Measurements from ENCODE around the gene CA4.

The CA4 gene

DNA sequence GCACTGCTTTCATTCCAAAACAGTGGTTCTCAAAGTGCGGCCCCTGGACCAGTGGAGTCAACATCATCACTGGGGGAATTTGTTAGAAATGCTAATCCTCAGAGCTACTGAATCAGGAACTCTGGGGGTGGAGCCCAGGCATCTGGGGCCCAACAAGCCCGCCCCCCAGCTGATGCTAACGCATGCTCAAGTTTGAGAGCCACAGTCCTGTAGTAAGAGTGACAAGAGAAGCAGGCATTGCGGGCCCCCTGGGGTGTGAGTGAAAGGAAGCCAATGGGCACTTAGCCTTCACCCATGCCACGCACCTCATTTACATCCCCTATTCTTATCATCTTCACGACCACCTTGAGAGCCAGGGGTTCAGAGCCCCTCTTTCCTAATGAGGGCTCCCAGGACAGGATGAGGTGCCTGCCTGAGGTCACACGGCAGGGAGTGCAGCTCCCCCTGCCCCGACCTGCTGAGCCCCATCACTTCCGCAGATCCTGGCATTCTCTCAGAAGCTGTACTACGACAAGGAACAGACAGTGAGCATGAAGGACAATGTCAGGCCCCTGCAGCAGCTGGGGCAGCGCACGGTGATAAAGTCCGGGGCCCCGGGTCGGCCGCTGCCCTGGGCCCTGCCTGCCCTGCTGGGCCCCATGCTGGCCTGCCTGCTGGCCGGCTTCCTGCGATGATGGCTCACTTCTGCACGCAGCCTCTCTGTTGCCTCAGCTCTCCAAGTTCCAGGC, 9.1 kb downstream of the CA4 start:
- no peak for TF ChIP-seq ZNF274 (IDR thresholded peaks at IDR 0.05; ENCODE audit: low read depth, low read length)
- no peak overlapping the region for H3K4me3 ChIP-seq (ENCODE audit: low read length)

DNA sequence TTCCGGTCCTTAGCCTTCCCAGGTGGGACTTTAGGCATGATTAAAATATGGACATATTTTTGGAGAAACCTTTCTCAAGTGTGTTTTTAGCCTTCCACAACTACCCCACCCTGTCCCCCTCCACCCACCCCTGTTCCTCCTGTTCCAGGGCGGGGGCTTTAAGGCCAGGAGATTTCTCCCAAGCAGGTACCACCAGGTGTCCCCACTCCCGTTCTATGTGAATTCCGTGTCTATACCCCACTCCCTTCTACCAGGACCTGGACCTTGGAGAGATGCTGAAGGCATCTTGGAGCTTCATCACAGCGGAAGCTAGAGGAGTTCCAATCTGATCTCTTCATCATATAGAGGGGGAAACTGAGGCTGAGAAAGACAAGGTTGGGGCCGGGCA, 9.7 kb downstream of the CA4 start:
- no peak for TF ChIP-seq ZNF274 (IDR thresholded peaks at IDR 0.05; ENCODE audit: low read depth, low read length)
- no peak overlapping the region for H3K4me3 ChIP-seq (ENCODE audit: low read length)

- no peak for TF ChIP-seq ZNF274 (IDR thresholded peaks at IDR 0.05; ENCODE audit: low read depth, low read length)
- H3K4me3 ChIP-seq (ENCODE audit: low read length) = no peak overlapping the region
Measured at GRCh38 chr17:60160829-60161501, 11.2 kb downstream of the CA4 start.

DNA sequence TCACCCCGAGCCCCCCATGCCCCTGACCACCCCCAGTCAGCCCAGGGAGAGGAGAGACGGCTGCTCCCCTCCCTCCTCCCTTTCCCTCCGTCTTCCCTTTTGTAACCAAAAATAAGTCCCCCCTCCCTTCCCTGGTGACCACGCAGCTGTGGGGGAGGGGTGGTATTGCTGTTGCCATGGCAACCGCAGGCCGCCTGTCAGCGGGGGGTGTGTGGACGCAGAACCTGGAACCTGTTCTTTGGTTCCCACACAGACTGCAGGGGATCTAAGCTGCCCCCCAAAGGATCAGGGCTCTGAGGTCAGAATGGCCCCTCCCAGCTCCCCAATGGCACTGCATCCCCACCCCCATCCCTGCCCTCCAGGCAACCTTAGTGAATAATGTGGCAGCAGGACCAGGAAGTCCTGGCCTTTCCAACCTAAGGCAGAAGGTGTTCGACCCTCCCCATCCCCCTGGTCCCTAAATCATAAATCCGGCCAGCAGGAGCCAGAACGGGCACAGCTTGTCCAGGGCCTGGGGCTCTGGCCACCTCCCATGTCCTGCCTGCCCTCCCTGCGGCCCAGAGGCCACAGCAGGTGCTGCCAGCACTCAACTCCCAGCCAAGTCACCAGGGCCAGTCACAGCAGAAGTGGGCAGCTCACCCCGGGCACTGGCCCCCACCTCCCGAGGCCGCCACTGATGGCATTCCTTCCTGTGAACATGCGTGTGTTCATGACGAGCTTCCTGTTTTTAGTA, 12.0 kb downstream of the CA4 start:
- no peak for TF ChIP-seq ZNF274 (IDR thresholded peaks at IDR 0.05; ENCODE audit: low read depth, low read length)
- no peak overlapping the region for H3K4me3 ChIP-seq (ENCODE audit: low read length)

DNA sequence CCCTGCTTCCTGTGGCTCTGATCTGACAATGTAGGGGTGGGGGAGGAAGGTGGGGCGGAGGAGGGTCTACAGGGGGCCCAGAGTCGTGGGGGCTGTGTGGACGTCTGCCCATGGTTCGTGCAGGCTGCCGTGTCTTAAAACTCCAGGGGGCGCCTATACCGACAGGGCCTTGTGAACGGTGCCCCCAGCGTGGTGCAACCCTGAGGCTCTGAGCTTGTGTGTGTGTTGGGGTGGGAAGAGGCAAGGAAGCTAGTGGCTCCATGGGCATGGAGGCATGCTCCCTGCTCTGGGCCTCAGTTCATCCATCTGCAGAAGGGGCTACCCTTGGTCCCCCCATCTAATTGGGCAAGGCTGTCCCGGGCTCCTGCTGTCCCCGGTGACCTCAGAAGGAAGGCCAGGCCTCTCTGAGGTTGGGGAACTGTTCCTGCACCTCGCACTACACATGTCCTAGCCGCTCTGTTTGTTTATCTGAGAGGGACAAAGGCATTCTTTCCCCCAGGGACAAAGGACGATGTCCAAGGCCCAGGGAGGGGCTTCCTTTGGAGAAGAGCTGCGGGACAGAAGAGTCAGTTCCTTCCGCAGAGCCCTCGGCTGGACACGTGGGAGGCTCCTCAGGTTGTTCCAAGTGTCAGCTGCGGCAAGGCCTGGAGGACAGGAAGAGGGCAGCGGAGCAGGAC, 13.5 kb downstream of the CA4 start:
- H3K4me3 ChIP-seq (ENCODE audit: low read length) = no peak overlapping the region
- TF ChIP-seq ZNF274 (IDR thresholded peaks at IDR 0.05; ENCODE audit: low read depth, low read length) = no peak

GRCh38 chr17:60164164-60164563, 14.4 kb downstream of the CA4 start:
- H3K4me3 ChIP-seq (ENCODE audit: low read length) = no peak overlapping the region
- no peak for TF ChIP-seq ZNF274 (IDR thresholded peaks at IDR 0.05; ENCODE audit: low read depth, low read length)

DNA sequence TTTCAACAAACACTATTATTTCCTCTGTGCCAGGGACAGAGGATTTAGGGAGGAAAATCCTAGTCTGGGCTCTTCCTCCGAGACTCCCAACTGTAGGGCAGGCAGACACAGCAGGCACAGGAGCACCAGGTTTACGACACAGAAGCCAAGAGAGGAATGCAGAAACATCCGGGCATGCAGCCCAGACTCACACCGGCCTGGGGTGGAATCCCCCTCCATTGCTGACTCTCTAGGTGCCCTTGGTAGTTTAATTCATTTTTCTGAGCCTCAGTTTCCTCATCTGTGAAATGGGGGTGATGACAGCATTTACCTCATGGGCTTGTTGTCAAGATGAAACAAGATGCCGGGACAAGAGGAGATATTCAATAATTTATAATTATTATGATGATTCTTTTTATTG, 14.9 kb downstream of the CA4 start:
- no peak for TF ChIP-seq ZNF274 (IDR thresholded peaks at IDR 0.05; ENCODE audit: low read depth, low read length)
- no peak overlapping the region for H3K4me3 ChIP-seq (ENCODE audit: low read length)

- no peak overlapping the region for H3K4me3 ChIP-seq (ENCODE audit: low read length)
- no peak for TF ChIP-seq ZNF274 (IDR thresholded peaks at IDR 0.05; ENCODE audit: low read depth, low read length)
Measured at GRCh38 chr17:60165223-60165622, 15.4 kb downstream of the CA4 start.

- TF ChIP-seq ZNF274 (IDR thresholded peaks at IDR 0.05; ENCODE audit: low read depth, low read length) = no peak
- H3K4me3 ChIP-seq (ENCODE audit: low read length) = no peak overlapping the region
Measured at GRCh38 chr17:60165971-60166370, 16.2 kb downstream of the CA4 start.

DNA sequence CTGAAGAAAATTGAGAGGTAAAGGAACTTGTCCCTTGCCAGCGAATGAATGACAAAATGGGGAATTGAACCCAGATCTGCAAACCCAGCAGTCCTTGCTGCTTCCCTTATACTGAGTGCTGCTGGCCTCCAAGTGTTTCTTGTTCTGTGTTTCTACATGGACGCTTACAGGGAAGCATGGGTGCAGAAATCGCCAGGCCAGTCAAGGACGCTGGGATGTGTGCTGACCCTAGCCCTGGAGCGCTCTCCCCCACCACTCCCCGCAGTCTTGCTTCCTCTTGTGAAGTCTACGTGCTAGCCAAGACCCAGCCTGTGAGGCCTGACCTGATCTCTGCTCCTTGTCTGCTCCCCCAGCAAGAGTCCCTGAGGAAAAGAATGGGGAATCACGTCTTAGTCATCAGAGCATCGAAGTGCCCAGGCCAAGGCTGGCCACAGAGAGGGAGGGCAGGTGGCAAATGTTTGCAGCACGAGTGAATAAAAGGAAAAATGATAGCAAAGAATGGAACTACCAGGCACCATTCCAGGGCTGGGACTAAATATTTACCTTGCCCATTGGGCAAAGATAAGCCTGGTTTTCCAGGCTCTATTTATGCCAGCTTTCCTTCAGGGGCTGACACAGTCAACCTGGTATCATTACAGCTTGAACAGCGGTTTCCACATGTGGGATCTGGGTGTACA, 17.4 kb downstream of the CA4 start:
- H3K4me3 ChIP-seq (ENCODE audit: low read length) = no peak overlapping the region
- TF ChIP-seq ZNF274 (IDR thresholded peaks at IDR 0.05; ENCODE audit: low read depth, low read length) = no peak

- no peak for TF ChIP-seq ZNF274 (IDR thresholded peaks at IDR 0.05; ENCODE audit: low read depth, low read length)
Measured at GRCh38 chr17:60168654-60169053, 18.9 kb downstream of the CA4 start.

DNA sequence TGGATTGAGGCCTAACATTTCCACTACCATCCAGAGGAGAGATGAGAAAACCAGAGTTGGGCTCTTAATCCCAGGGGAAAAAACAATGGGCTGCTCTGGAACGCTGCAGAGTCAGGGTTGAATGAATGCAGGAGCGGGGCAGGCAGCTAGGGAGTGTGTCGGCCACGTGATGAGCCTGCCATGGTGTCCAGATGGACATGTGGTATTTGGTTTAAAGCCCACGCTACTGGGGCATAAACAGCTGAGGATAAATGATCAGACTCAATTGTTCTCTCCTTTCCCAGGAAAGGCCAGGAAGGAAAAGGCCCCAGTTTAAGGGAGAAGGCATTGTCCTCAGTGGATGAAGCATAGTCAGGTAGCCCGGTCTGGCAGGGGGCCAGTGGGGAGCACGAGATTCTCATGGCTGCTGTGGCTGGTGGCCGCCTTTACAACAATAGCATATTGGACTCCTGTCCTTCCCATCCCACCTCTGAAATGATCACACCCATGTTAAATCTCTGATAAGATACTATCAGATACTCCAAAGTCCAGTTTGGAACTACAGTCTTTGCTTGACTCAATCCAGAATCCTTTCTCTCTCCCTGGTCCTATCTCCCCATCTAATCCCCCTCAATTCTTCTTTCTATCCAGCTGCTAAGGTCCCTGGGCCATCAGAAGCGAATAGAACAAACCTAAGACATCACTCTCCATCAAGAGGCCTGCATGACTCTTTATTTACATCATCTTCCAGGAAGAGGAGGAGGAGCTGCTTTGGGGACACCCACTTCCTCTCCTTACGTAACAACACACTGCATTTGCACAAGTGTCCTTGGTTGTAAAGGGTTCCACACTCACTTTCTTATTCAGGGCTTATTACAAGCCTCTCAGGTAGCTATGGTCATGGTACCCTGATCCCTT, 20.4 kb downstream of the CA4 start:
- H3K4me3 ChIP-seq (ENCODE audit: low read length) = no peak overlapping the region
- TF ChIP-seq ZNF274 (IDR thresholded peaks at IDR 0.05; ENCODE audit: low read depth, low read length) = no peak

More at GRCh38 chr17:60168654-60169053, 18.9 kb downstream of the CA4 start:
- H3K4me3 ChIP-seq (ENCODE audit: low read length) = no peak overlapping the region

All from GM08714 (cell line).